DMS153 treated with DMSO at 0.1 percent for 48 hours (cell line): Measurements from ENCODE around the gene SEPTIN2.
"Not testable (repeated sequence)": the region's sequence is repeated elsewhere in the genome, so short reads cannot be mapped to it uniquely, and the experiment has no call there.

Experiments
- DNase-seq: peaks from one replicate; lab custom pipeline; 2025; ENCODE audit not compliant: unreplicated experiment; lab: John Stamatoyannopoulos, UW

Gene SEPTIN2

GRCh38 chr2:241313543-241314095 lies 2.1 kb upstream of the SEPTIN2 start:
- no peak for DNase-seq

GRCh38 chr2:241314226-241315092 lies 1.3 kb upstream of the SEPTIN2 start:
- DNase-seq: no peak

GRCh38 chr2:241315093-241315878 lies 439 bp upstream of the SEPTIN2 start, which contains the start of gene HDLBP:
Gene HDLBP, minus strand, starts transcription at chr2:241315672. Its CDS starts 48,803 bp downstream, at chr2:241266869.
- DNase-seq: peak; percentile 94

DNA sequence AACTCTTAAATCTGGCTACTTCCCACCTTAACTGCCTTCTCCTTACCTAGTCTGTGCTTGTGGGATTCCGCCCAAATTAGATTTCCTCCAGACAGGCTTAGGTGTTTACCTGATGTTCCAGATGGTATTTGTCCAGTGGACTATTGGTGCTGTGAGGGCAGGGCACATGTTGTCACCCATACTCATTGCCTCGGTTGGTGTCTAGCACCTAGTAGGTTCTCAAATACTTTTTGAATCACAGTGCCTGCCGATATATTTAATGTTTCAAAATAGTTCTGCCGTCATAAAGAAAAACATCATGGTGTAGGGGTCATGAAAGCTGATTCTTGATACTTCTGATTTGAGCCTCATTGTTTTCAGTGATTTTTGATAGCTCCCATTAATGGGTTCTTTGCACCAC lies 1.1 kb downstream of the SEPTIN2 start:
- DNase-seq: no peak

DNA sequence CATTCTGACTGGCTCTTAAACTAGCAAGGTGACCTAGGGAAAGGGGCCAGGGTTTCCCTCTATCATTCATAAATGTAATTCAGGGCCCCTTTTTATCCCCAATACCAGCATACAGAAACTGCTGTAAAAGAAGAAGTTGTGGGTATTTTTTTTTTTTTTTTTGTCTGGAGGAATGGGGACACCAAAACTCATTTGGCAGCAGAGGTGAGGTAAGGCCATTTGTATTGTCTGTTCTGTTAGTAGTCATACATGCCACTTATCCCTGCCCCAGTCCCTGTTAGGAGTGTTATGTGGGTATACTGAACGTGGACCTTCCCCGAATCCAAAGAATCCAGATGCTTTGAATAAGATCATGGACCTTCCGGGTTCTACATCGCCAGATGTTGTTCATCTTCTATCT lies 1.7 kb downstream of the SEPTIN2 start:
- no peak for DNase-seq

DNA sequence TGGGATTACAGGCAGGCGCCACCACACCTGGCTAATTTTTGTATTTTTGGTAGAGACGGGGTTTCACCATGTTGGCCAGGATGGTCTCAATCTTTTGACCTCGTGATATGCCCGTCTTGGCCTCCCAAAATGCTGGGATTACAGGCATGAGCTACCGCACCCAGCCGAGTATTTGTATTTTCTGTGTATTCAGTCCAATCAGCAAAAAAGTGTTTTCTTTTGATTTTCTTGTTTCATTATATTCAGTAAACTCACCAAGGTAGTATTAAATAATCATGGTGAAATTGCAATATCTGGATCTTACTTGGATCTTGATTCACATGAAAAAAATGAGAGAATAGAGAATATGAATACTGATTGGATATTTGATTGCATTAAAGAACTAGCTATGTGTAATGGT lies 3.1 kb downstream of the SEPTIN2 start:
- not testable (repeated sequence) for DNase-seq

DNA sequence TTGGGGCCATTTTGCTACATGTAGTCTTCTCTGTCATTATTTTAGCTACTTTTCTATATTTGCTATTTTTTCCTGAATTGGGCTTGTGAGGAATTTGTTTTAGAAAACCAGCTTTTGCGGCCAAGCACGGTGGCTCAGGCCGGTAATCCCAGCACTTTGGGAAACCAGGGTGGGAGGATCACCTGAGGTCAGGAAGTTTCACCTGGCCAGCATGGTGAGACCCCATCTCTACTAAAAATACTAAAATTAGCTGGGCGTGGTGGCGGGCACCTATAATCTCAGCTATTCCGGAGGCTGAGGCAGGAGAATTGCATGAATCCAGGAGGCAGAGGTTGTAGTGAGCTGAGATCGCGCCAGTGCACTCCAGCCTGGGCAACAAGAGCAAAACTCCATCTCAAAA lies 4.7 kb downstream of the SEPTIN2 start:
- no peak for DNase-seq

DNA sequence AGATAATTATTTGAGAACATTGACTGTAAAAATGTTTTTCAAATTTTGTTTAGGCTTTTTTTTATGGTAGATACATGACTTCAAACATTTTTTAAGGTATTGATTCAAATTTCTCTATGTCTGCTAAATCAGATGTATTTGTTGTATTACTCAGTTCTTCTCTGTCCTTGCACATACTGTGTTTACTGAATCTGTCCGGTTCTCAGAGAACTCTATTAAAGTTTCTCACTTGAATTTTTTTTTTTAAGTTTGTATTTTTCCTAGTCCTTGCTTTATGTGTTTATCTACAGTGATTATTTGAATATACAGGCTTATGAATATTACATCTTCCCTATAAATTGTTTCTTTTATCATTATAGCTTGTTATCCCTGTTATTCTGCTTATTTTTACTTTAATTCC lies 5.3 kb downstream of the SEPTIN2 start:
- DNase-seq: no peak

DNA sequence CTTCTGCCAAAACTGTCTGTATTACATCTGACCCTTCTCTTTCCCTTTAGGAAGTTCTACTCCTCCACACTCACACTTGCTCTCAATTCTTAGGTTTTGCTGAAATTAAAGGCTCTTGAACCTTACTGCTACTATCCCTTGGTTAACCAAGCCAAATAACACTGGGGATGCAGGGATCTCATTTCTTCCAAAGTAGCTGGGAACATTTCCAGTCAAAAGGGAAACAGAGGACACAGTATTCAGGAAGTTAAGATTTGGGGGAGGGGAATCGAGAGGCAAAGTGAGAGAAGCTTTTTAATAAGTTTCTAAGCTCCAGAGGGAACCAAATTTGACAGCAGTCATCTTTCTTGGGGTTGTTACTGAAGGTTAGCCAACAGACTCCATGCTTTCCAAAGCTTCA lies 6.2 kb downstream of the SEPTIN2 start:
- DNase-seq: no peak

- no peak for DNase-seq
Measured at GRCh38 chr2:241323778-241324177, 8.1 kb downstream of the SEPTIN2 start.

GRCh38 chr2:241324775-241325174 lies 9.1 kb downstream of the SEPTIN2 start:
- no peak for DNase-seq

GRCh38 chr2:241325257-241325656 lies 9.5 kb downstream of the SEPTIN2 start:
- no peak for DNase-seq

- no peak for DNase-seq
Measured at GRCh38 chr2:241329669-241330615, 14.2 kb downstream of the SEPTIN2 start.

DNA sequence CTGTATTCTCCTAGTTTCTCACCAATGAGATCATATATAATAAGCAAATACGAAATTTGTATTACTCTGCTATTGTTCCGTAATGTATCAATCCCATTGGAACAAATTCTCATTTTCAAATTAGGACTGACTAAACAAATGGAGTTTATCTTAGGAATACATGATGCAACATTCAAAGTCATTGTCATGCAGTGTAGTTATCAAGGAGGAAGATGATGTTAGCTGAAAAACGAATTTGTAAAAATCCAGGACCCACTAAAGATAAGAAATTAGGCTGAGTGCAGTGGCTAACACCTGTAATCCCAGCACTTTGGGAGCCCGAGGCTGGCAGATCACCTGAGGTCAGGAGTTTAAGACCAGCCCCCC lies 14.9 kb downstream of the SEPTIN2 start:
- DNase-seq: no peak

- DNase-seq: no peak
Measured at GRCh38 chr2:241334813-241335212, 19.1 kb downstream of the SEPTIN2 start.

- no peak for DNase-seq
Measured at GRCh38 chr2:241339839-241340630, 24.3 kb downstream of the SEPTIN2 start.

DNA sequence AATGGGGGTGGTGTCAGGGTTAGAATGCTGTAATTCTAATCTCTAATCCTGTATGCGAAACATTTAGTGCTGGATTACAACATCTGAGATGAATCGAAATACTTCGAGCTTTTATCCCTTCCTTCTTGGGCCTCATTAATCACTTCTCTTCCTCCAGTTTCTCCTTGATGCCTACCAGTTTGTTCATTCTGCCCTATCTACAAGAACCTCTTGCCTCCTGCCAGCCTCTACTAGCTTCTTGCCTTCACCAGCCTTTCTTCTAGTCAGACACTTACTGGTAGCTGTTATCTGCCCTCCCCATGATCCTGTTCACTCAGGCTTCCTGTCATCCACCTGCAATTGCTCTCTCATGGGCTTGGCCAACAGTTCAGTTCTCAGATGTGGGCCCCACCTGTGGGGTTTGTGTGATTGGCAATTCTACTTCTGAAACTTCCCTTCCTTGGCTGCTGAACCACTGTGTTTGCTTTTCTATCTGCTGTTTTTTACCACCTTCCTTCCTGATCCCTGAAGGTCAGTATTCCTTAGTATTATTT lies 25.0 kb downstream of the SEPTIN2 start:
- no peak for DNase-seq

DNA sequence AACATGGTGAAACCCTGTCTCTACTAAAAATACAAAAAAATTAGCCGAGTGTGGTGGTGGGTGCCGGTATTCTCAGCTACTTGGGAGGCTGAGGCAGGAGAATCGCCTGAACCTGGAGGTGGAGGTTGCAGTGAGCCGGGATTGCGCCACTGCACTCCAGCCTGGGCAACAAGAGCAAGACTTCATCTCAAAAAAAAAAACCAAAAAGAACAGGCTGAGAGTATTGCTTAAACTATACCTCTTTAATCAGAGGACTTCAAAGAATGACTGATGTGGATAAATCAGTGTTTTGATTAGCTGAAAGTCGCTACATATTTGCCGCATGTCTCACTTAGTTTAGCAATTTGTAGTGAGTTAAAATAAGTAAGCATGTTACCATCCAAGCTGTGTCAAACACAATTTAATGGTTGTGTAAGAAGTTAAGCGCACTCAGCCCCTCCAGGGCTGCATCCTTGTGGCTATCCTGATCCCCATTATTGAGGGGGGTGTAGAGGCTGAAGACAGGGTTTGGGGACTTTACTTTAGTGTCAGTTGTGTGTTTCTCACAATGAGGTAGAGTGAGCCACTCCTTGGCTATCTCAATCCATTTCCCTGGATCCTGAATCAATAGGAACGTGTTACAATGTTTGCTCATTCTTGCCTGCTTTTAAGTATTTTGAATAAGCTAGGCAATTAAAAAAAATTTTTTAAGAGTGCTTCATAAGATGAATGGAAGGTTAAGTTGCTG lies 29.4 kb downstream of the SEPTIN2 start:
- DNase-seq: no peak

GRCh38 chr2:241349941-241350340 lies 34.2 kb downstream of the SEPTIN2 start:
- DNase-seq: no peak
